Measurements from ENCODE around the gene AIMP1.

DNA sequence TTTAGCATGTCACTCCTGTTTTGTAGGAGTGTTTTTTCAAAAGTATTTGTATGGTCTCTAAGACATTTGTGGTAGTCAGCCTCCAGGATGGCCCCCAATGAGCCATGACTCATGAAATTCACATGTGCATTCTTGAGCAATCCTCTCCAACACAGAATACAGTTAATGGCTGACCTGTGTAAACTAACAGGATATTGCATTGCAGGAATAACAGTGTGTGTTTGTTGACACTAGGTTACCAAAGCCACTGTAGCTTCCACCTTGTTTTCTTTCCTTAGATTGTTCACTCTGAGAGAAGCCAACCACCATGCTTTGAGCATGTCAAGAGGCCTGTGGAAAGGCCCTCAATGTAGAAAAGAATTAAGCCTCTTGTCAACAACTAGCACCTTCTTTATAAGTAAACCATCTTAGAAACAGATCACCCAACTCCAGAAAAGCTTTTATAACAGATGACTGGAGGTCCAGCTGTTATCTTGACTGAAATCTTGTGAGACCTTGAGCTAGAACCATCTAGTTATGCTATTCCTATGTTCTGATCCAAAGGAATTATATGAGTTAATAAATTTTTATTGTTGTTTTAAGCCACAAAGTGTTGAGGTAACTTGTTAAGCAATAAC lies 28.9 kb upstream of the AIMP1 start:
- TF ChIP-seq ARID4B (CRISPR knock-in tag; IDR thresholded peaks at IDR 0.05; ENCODE audit: borderline replicate concordance) = no peak
- TF ChIP-seq, protein P1, sequence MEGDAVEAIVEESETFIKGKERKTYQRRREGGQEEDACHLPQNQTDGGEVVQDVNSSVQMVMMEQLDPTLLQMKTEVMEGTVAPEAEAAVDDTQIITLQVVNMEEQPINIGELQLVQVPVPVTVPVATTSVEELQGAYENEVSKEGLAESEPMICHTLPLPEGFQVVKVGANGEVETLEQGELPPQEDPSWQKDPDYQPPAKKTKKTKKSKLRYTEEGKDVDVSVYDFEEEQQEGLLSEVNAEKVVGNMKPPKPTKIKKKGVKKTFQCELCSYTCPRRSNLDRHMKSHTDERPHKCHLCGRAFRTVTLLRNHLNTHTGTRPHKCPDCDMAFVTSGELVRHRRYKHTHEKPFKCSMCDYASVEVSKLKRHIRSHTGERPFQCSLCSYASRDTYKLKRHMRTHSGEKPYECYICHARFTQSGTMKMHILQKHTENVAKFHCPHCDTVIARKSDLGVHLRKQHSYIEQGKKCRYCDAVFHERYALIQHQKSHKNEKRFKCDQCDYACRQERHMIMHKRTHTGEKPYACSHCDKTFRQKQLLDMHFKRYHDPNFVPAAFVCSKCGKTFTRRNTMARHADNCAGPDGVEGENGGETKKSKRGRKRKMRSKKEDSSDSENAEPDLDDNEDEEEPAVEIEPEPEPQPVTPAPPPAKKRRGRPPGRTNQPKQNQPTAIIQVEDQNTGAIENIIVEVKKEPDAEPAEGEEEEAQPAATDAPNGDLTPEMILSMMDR (IDR thresholded peaks at IDR 0.05) = no peak
- TF ChIP-seq ZBTB43 (CRISPR knock-in tag; IDR thresholded peaks at IDR 0.05) = no peak
- TF ChIP-seq, protein P2, sequence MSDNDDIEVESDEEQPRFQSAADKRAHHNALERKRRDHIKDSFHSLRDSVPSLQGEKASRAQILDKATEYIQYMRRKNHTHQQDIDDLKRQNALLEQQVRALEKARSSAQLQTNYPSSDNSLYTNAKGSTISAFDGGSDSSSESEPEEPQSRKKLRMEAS (CRISPR knock-in tag; IDR thresholded peaks at IDR 0.05) = no peak
- TF ChIP-seq IRF2 (CRISPR knock-in tag; IDR thresholded peaks at IDR 0.05; ENCODE audit: borderline replicate concordance, low read depth) = no peak
- TF ChIP-seq JUN (CRISPR knock-in tag; IDR thresholded peaks at IDR 0.05) = no peak
